IMR-90 (cell line): Measurements from ENCODE around the gene HOXA10. TPM values are rescaled to one million over a fixed set of nuclear protein-coding genes. Genes with fewer than 3 reads are reported as not detected.

Source experiments
- ATAC-seq: fragments of 200-7000 bp; cut with Tn5 transposase; 2 replicates; pipeline ENCODE4 v1.9.1; 2020; ENCODE audit warnings: low read depth, mild to moderate bottlenecking, moderate library complexity
- BruUV-seq: library from RNA; stranded (reverse); fragments of 400-500 nt; replicated peaks from 2 replicates; lab custom pipeline; 2021; lab: Mats Ljungman, UMichigan
- CTCF ChIA-PET: fragments of 300-600 bp; formaldehyde crosslinking; extraction: SDS; loops from one replicate; lab custom pipeline; 2021; ENCODE audit warnings: antibody characterized with exemption; lab: Yijun Ruan, JAX
- POLR2A ChIA-PET: fragments of 300-600 bp; sonication (Branson Sonifier 250); formaldehyde crosslinking; loops from one replicate; lab custom pipeline; 2022; ENCODE audit warnings: antibody characterized with exemption; ENCODE audit not compliant: unreplicated experiment; lab: Charles Lee
- DNase-seq: peaks from one replicate; pipeline ENCODE4 v3.0.0; 2013
- H2AFZ ChIP-seq: replicated peaks from 2 replicates; pipeline ENCODE3; 2013; ENCODE audit warnings: low read length, mild to moderate bottlenecking; ENCODE audit not compliant: poor library complexity
- H2AK5ac ChIP-seq: 2 replicates; pipeline ENCODE4 v1.6.1; 2013; ENCODE audit warnings: low read depth, low read length, inconsistent platforms
- H2AK9ac ChIP-seq: replicated peaks from 2 replicates; pipeline ENCODE3; 2013; ENCODE audit warnings: mild to moderate bottlenecking, low read depth, low read length, moderate library complexity; ENCODE audit not compliant: poor library complexity
- H2BK120ac ChIP-seq: 2 replicates; pipeline ENCODE4 v1.6.1; 2013; ENCODE audit warnings: low read depth, low read length, inconsistent platforms
- H2BK15ac ChIP-seq: 3 replicates; pipeline ENCODE4 v1.6.1; 2013; ENCODE audit warnings: low read depth, low read length, inconsistent platforms
- H2BK20ac ChIP-seq: 2 replicates; pipeline ENCODE4 v1.6.1; 2013; ENCODE audit warnings: low read depth, mild to moderate bottlenecking, inconsistent platforms, low read length, moderate library complexity
- H2BK5ac ChIP-seq: 2 replicates; pipeline ENCODE4 v1.6.1; 2013; ENCODE audit warnings: mild to moderate bottlenecking, low read depth, low read length, inconsistent platforms; ENCODE audit not compliant: poor library complexity, severe bottlenecking
- H3K14ac ChIP-seq: replicated peaks from 2 replicates; pipeline ENCODE4 v1.6.1; 2013; ENCODE audit warnings: low read depth, low read length, inconsistent platforms
- H3K18ac ChIP-seq: 2 replicates; pipeline ENCODE4 v1.6.1; 2013; ENCODE audit warnings: low read depth, low read length, control low read depth
- H3K23ac ChIP-seq: 2 replicates; pipeline ENCODE4 v1.6.1; 2013; ENCODE audit warnings: low read depth, low read length, inconsistent platforms
- H3K27ac ChIP-seq: 2 replicates; pipeline ENCODE4 v1.5.1; 2013; ENCODE audit warnings: mild to moderate bottlenecking, control low read depth, low read length; ENCODE audit not compliant: insufficient read depth
- H3K27me3 ChIP-seq: 2 replicates; pipeline ENCODE4 v1.6.1; 2013; ENCODE audit warnings: low read length; ENCODE audit not compliant: control insufficient read depth, insufficient read depth
- H3K36me3 ChIP-seq: 2 replicates; pipeline ENCODE4 v1.6.1; 2013; ENCODE audit warnings: low read length, mixed read lengths; ENCODE audit not compliant: control insufficient read depth, insufficient read depth
- H3K4ac ChIP-seq: 2 replicates; pipeline ENCODE4 v1.6.1; 2013; ENCODE audit warnings: low read depth, low read length, inconsistent platforms
- H3K4me1 ChIP-seq: 2 replicates; pipeline ENCODE4 v1.6.1; 2013; ENCODE audit warnings: low read length, mixed read lengths; ENCODE audit not compliant: control insufficient read depth, insufficient read depth
- H3K4me2 ChIP-seq: 2 replicates; pipeline ENCODE4 v1.6.1; 2013; ENCODE audit warnings: low read depth, mild to moderate bottlenecking, control low read depth, low read length, moderate library complexity
- H3K4me3 ChIP-seq: 2 replicates; pipeline ENCODE4 v1.5.1; 2013; ENCODE audit warnings: low read depth, mild to moderate bottlenecking, control low read depth, low read length, moderate library complexity; ENCODE audit not compliant: insufficient read depth
- H3K56ac ChIP-seq: 2 replicates; pipeline ENCODE4 v1.6.1; 2013; ENCODE audit warnings: low read length, inconsistent platforms; ENCODE audit not compliant: insufficient read depth; ENCODE audit errors: extremely low read depth
- H3K79me1 ChIP-seq, 2 experiments: 2 replicates each; pipeline ENCODE4 v1.6.1; 2013; ENCODE audit warnings: low read length in 2 of 2, inconsistent platforms in 1 of 2, low read depth in 1 of 2
- H3K9ac ChIP-seq: 2 replicates; pipeline ENCODE4 v1.6.1; 2013; ENCODE audit warnings: low read depth, low read length, control low read depth
- H3K9me1 ChIP-seq: 2 replicates; pipeline ENCODE4 v1.6.1; 2013; ENCODE audit warnings: low read length, inconsistent platforms; ENCODE audit not compliant: insufficient read depth
- H3K9me3 ChIP-seq: 2 replicates; pipeline ENCODE4 v1.6.1; 2013; ENCODE audit warnings: low read length; ENCODE audit not compliant: control insufficient read depth, insufficient read depth
- H4K20me1 ChIP-seq: 2 replicates; pipeline ENCODE4 v1.6.1; 2013; ENCODE audit warnings: low read length, inconsistent platforms; ENCODE audit not compliant: insufficient read depth
- H4K5ac ChIP-seq: 2 replicates; pipeline ENCODE4 v1.6.1; 2013; ENCODE audit warnings: mild to moderate bottlenecking, low read depth, low read length, control low read depth
- H4K8ac ChIP-seq, 2 experiments: 2 replicates each; pipeline ENCODE4 v1.6.1; 2013; ENCODE audit warnings: low read depth in 2 of 2, low read length in 2 of 2, control low read depth in 1 of 2, inconsistent platforms in 1 of 2
- H4K91ac ChIP-seq: 2 replicates; pipeline ENCODE4 v1.6.1; 2013; ENCODE audit warnings: low read depth, low read length, inconsistent platforms; ENCODE audit not compliant: insufficient read depth
- BHLHE40 ChIP-seq: fragments of 150-350 bp; IDR thresholded peaks from 2 replicates; pipeline ENCODE4 v1.6.1; 2016; ENCODE audit warnings: mild to moderate bottlenecking, low read depth, low read length
- CEBPB ChIP-seq: IDR thresholded peaks from 2 replicates; pipeline ENCODE4 v1.6.1; 2012; ENCODE audit warnings: low read depth, low read length, improper control_type of control experiment
- CHD1 ChIP-seq: IDR thresholded peaks from 2 replicates; pipeline ENCODE4 v1.6.1; 2012; ENCODE audit warnings: low read depth, low read length, improper control_type of control experiment
- CTCF ChIP-seq: conservative IDR thresholded peaks from 2 replicates; pipeline ENCODE4 v1.5.1; 2012; ENCODE audit warnings: mild to moderate bottlenecking, low read depth, low read length, improper control_type of control experiment
- ELK1 ChIP-seq: fragments of 150-350 bp; IDR thresholded peaks from 2 replicates; pipeline ENCODE4 v1.6.1; 2016; ENCODE audit warnings: low read depth, mild to moderate bottlenecking, low read length, moderate library complexity, borderline replicate concordance
- FOS ChIP-seq: fragments of 150-350 bp; IDR thresholded peaks from 2 replicates; pipeline ENCODE4 v1.6.1; 2016; ENCODE audit warnings: low read depth, low read length
- MAFK ChIP-seq: IDR thresholded peaks from 2 replicates; pipeline ENCODE4 v1.6.1; 2012; ENCODE audit warnings: low read depth, low read length, improper control_type of control experiment
- MAZ ChIP-seq: IDR thresholded peaks from 2 replicates; pipeline ENCODE4 v1.6.1; 2012; ENCODE audit warnings: low read depth, mild to moderate bottlenecking, low read length, improper control_type of control experiment, moderate library complexity, borderline replicate concordance
- MXI1 ChIP-seq: IDR thresholded peaks from 2 replicates; pipeline ENCODE4 v1.6.1; 2012; ENCODE audit warnings: low read depth, mild to moderate bottlenecking, low read length, moderate library complexity, borderline replicate concordance
- NFE2L2 ChIP-seq: fragments of 150-350 bp; IDR thresholded peaks from 2 replicates; pipeline ENCODE4 v1.6.1; 2016; ENCODE audit warnings: low read depth, mild to moderate bottlenecking, low read length
- POLR2A ChIP-seq: IDR thresholded peaks from 2 replicates; pipeline ENCODE4 v1.6.1; 2012; ENCODE audit warnings: mild to moderate bottlenecking, low read depth, low read length
- RAD21 ChIP-seq: IDR thresholded peaks from 2 replicates; pipeline ENCODE4 v1.6.1; 2012; ENCODE audit warnings: low read length, improper control_type of control experiment
- RCOR1 ChIP-seq: IDR thresholded peaks from 2 replicates; pipeline ENCODE4 v1.6.1; 2012; ENCODE audit warnings: mild to moderate bottlenecking, low read length, improper control_type of control experiment; ENCODE audit not compliant: insufficient replicate concordance
- RFX5 ChIP-seq: IDR thresholded peaks from 2 replicates; pipeline ENCODE4 v1.8.0; 2012; ENCODE audit warnings: low read depth, mild to moderate bottlenecking, low read length, moderate library complexity
- SMC3 ChIP-seq: fragments of 150-350 bp; IDR thresholded peaks from 2 replicates; pipeline ENCODE4 v1.6.1; 2016; ENCODE audit warnings: low read depth, mild to moderate bottlenecking, antibody characterized with exemption, low read length, moderate library complexity
- USF2 ChIP-seq: fragments of 150-350 bp; IDR thresholded peaks from 2 replicates; pipeline ENCODE4 v1.6.1; 2017; ENCODE audit warnings: mild to moderate bottlenecking, antibody characterized with exemption, low read length, low read depth
- WGBS, 2 experiments: methylation state at CpG; one replicate each; pipeline versions ENCODE4 v1.1.5 to v1.1.7; 2013; ENCODE audit warnings: missing lambda C conversion rate in 2 of 2; ENCODE audit not compliant: insufficient read length in 1 of 2; ENCODE audit errors: extremely low coverage in 2 of 2; 5-methylcytosine and 5-hydroxymethylcytosine counted together
- dilution Hi-C: fragments of 300-500 bp; cut with HindIII; formaldehyde crosslinking; loops from one replicate; pipeline ENCODE4 v1.14.3; 2018; ENCODE audit warnings: low sequenced_read_pairs; ENCODE audit not compliant: unreplicated experiment
- in situ Hi-C: fragments of 300-500 bp; cut with MboI; formaldehyde crosslinking; loops from 3 replicates; pipeline ENCODE4 v1.14.3; 2019; ENCODE audit warnings: low sequenced_read_pairs, inconsistent platforms, mixed read lengths
- intact Hi-C: fragments of 100-400 bp; cut with micrococcal nuclease; formaldehyde crosslinking; loops from 2 replicates; pipeline ENCODE4 v1.10.0; 2022
- polyA plus RNA-seq, 3 experiments: library from polyadenylated mRNA; depleted of rRNA; stranded (reverse); fragments of >200 nt; gene quantifications; 2 replicates each; pipeline ENCODE4 v1.2.3, GENCODE V29; 2012; ENCODE audit warnings: low replicate concordance in 1 of 3
- total RNA-seq: library from RNA; depleted of rRNA; stranded (reverse); fragments of >200 nt; gene quantifications from 2 replicates; pipeline ENCODE4 v1.2.3, GENCODE V29; 2012

HOXA10 gene
- total and polyA plus RNA-seq, 2 of the 4 experiments (the other 2 are of a cell fraction): 0.10 to 0.18 TPM

GRCh38 chr7:27173511-27173955, 587 bp downstream of the HOXA10 start:
- Histone ChIP-seq H2AFZ (peak overlapping the region; percentile 54), H3K18ac (no peak overlapping the region), H3K36me3 (no peaks in the 10 kb centered on the region), H3K23ac (no peak overlapping the region; the same call in 1 of the 2 replicates), H2BK5ac (no peak overlapping the region), H3K27ac (no peak overlapping the region), H3K56ac (no peak overlapping the region), H4K8ac (no peak overlapping the region), H2BK20ac (no peak overlapping the region), H3K4ac (no peak overlapping the region), H2AK5ac (no peak overlapping the region), H2BK120ac (no peak overlapping the region), H4K5ac (no peak overlapping the region), H2BK15ac (no peak overlapping the region), H3K4me3 (peak overlapping the region; percentile 38), H3K9me1 (no peaks in the 10 kb centered on the region), H3K9me3 (peaks cover 11% of the 10 kb centered on the region; the same call in 1 of the 2 replicates), H3K27me3 (peaks cover 90% of the 10 kb centered on the region), H3K9ac (no peak overlapping the region), H2AK9ac (no peak overlapping the region), H3K14ac (no peak overlapping the region), H3K4me1 (no peaks in the 10 kb centered on the region), H3K79me1 (no peaks in the 10 kb centered on the region), H4K20me1 (peaks cover 19% of the 10 kb centered on the region; the same call in 1 of the 2 replicates), H4K91ac (no peak overlapping the region), H3K4me2 (peak overlapping the region; percentile 46)
- ChIA-PET CTCF (no interaction called here), POLR2A (no interaction called here)
- in situ Hi-C loops (no loop called here), intact Hi-C loops (no loop called here), dilution Hi-C loops (no loop called here)
- TF ChIP-seq FOS: no peak
- no peak for TF ChIP-seq ELK1
- no peak for TF ChIP-seq MXI1
- no peak for TF ChIP-seq NFE2L2
- no peak for TF ChIP-seq CTCF
- TF ChIP-seq USF2: no peak
- TF ChIP-seq SMC3: no peak
- no peak for TF ChIP-seq MAZ
- TF ChIP-seq MAFK: no peak
- TF ChIP-seq RFX5: no peak
- TF ChIP-seq RCOR1: no peak
- no peak for TF ChIP-seq BHLHE40
- TF ChIP-seq CEBPB: no peak
- no peak for TF ChIP-seq POLR2A
- TF ChIP-seq CHD1: no peak
- no peak for TF ChIP-seq RAD21
- no TSS peak for BruUV-seq
- WGBS, 2 experiments: 2% methylated on average over 54 of the region's 59 CpGs; no CpG with 5 or more reads in 1 of the 2 experiments
- ATAC-seq: peak; percentile 54
- no peak for DNase-seq
